IMR-90 (cell line): ENCODE measurements around the gene CMPK2. TPM values are rescaled to one million over a fixed set of nuclear protein-coding genes. Genes with fewer than 3 reads are reported as not detected.

Experiments
- ATAC-seq: fragments of 200-7000 bp; cut with Tn5 transposase; 2 replicates; pipeline ENCODE4 v1.9.1; 2020; ENCODE audit warnings: low read depth, mild to moderate bottlenecking, moderate library complexity
- BruUV-seq: library from RNA; stranded (reverse); fragments of 400-500 nt; replicated peaks from 2 replicates; lab custom pipeline; 2021; lab: Mats Ljungman, UMichigan
- CTCF ChIA-PET: fragments of 300-600 bp; formaldehyde crosslinking; extraction: SDS; loops from one replicate; lab custom pipeline; 2021; ENCODE audit warnings: antibody characterized with exemption; lab: Yijun Ruan, JAX
- POLR2A ChIA-PET: fragments of 300-600 bp; sonication (Branson Sonifier 250); formaldehyde crosslinking; loops from one replicate; lab custom pipeline; 2022; ENCODE audit warnings: antibody characterized with exemption; ENCODE audit not compliant: unreplicated experiment; lab: Charles Lee
- DNase-seq: peaks from one replicate; pipeline ENCODE4 v3.0.0; 2013
- H2AFZ ChIP-seq: replicated peaks from 2 replicates; pipeline ENCODE3; 2013; ENCODE audit warnings: low read length, mild to moderate bottlenecking; ENCODE audit not compliant: poor library complexity
- H2AK5ac ChIP-seq: 2 replicates; pipeline ENCODE4 v1.6.1; 2013; ENCODE audit warnings: low read depth, low read length, inconsistent platforms
- H2AK9ac ChIP-seq: replicated peaks from 2 replicates; pipeline ENCODE3; 2013; ENCODE audit warnings: mild to moderate bottlenecking, low read depth, low read length, moderate library complexity; ENCODE audit not compliant: poor library complexity
- H2BK120ac ChIP-seq: 2 replicates; pipeline ENCODE4 v1.6.1; 2013; ENCODE audit warnings: low read depth, low read length, inconsistent platforms
- H2BK15ac ChIP-seq: 3 replicates; pipeline ENCODE4 v1.6.1; 2013; ENCODE audit warnings: low read depth, low read length, inconsistent platforms
- H2BK20ac ChIP-seq: 2 replicates; pipeline ENCODE4 v1.6.1; 2013; ENCODE audit warnings: low read depth, mild to moderate bottlenecking, inconsistent platforms, low read length, moderate library complexity
- H2BK5ac ChIP-seq: 2 replicates; pipeline ENCODE4 v1.6.1; 2013; ENCODE audit warnings: mild to moderate bottlenecking, low read depth, low read length, inconsistent platforms; ENCODE audit not compliant: poor library complexity, severe bottlenecking
- H3K14ac ChIP-seq: replicated peaks from 2 replicates; pipeline ENCODE4 v1.6.1; 2013; ENCODE audit warnings: low read depth, low read length, inconsistent platforms
- H3K18ac ChIP-seq: 2 replicates; pipeline ENCODE4 v1.6.1; 2013; ENCODE audit warnings: low read depth, low read length, control low read depth
- H3K23ac ChIP-seq: 2 replicates; pipeline ENCODE4 v1.6.1; 2013; ENCODE audit warnings: low read depth, low read length, inconsistent platforms
- H3K27ac ChIP-seq: 2 replicates; pipeline ENCODE4 v1.5.1; 2013; ENCODE audit warnings: mild to moderate bottlenecking, control low read depth, low read length; ENCODE audit not compliant: insufficient read depth
- H3K27me3 ChIP-seq: 2 replicates; pipeline ENCODE4 v1.6.1; 2013; ENCODE audit warnings: low read length; ENCODE audit not compliant: control insufficient read depth, insufficient read depth
- H3K36me3 ChIP-seq: 2 replicates; pipeline ENCODE4 v1.6.1; 2013; ENCODE audit warnings: low read length, mixed read lengths; ENCODE audit not compliant: control insufficient read depth, insufficient read depth
- H3K4ac ChIP-seq: 2 replicates; pipeline ENCODE4 v1.6.1; 2013; ENCODE audit warnings: low read depth, low read length, inconsistent platforms
- H3K4me1 ChIP-seq: 2 replicates; pipeline ENCODE4 v1.6.1; 2013; ENCODE audit warnings: low read length, mixed read lengths; ENCODE audit not compliant: control insufficient read depth, insufficient read depth
- H3K4me2 ChIP-seq: 2 replicates; pipeline ENCODE4 v1.6.1; 2013; ENCODE audit warnings: low read depth, mild to moderate bottlenecking, control low read depth, low read length, moderate library complexity
- H3K4me3 ChIP-seq: 2 replicates; pipeline ENCODE4 v1.5.1; 2013; ENCODE audit warnings: low read depth, mild to moderate bottlenecking, control low read depth, low read length, moderate library complexity; ENCODE audit not compliant: insufficient read depth
- H3K56ac ChIP-seq: 2 replicates; pipeline ENCODE4 v1.6.1; 2013; ENCODE audit warnings: low read length, inconsistent platforms; ENCODE audit not compliant: insufficient read depth; ENCODE audit errors: extremely low read depth
- H3K79me1 ChIP-seq, 2 experiments: 2 replicates each; pipeline ENCODE4 v1.6.1; 2013; ENCODE audit warnings: low read length in 2 of 2, inconsistent platforms in 1 of 2, low read depth in 1 of 2
- H3K9ac ChIP-seq: 2 replicates; pipeline ENCODE4 v1.6.1; 2013; ENCODE audit warnings: low read depth, low read length, control low read depth
- H3K9me1 ChIP-seq: 2 replicates; pipeline ENCODE4 v1.6.1; 2013; ENCODE audit warnings: low read length, inconsistent platforms; ENCODE audit not compliant: insufficient read depth
- H3K9me3 ChIP-seq: 2 replicates; pipeline ENCODE4 v1.6.1; 2013; ENCODE audit warnings: low read length; ENCODE audit not compliant: control insufficient read depth, insufficient read depth
- H4K20me1 ChIP-seq: 2 replicates; pipeline ENCODE4 v1.6.1; 2013; ENCODE audit warnings: low read length, inconsistent platforms; ENCODE audit not compliant: insufficient read depth
- H4K5ac ChIP-seq: 2 replicates; pipeline ENCODE4 v1.6.1; 2013; ENCODE audit warnings: mild to moderate bottlenecking, low read depth, low read length, control low read depth
- H4K8ac ChIP-seq, 2 experiments: 2 replicates each; pipeline ENCODE4 v1.6.1; 2013; ENCODE audit warnings: low read depth in 2 of 2, low read length in 2 of 2, control low read depth in 1 of 2, inconsistent platforms in 1 of 2
- H4K91ac ChIP-seq: 2 replicates; pipeline ENCODE4 v1.6.1; 2013; ENCODE audit warnings: low read depth, low read length, inconsistent platforms; ENCODE audit not compliant: insufficient read depth
- BHLHE40 ChIP-seq: fragments of 150-350 bp; IDR thresholded peaks from 2 replicates; pipeline ENCODE4 v1.6.1; 2016; ENCODE audit warnings: mild to moderate bottlenecking, low read depth, low read length
- CEBPB ChIP-seq: IDR thresholded peaks from 2 replicates; pipeline ENCODE4 v1.6.1; 2012; ENCODE audit warnings: low read depth, low read length, improper control_type of control experiment
- MAFK ChIP-seq: IDR thresholded peaks from 2 replicates; pipeline ENCODE4 v1.6.1; 2012; ENCODE audit warnings: low read depth, low read length, improper control_type of control experiment
- MXI1 ChIP-seq: IDR thresholded peaks from 2 replicates; pipeline ENCODE4 v1.6.1; 2012; ENCODE audit warnings: low read depth, mild to moderate bottlenecking, low read length, moderate library complexity, borderline replicate concordance
- NFE2L2 ChIP-seq: fragments of 150-350 bp; IDR thresholded peaks from 2 replicates; pipeline ENCODE4 v1.6.1; 2016; ENCODE audit warnings: low read depth, mild to moderate bottlenecking, low read length
- WGBS, 2 experiments: methylation state at CpG; one replicate each; pipeline versions ENCODE4 v1.1.5 to v1.1.7; 2013; ENCODE audit warnings: missing lambda C conversion rate in 2 of 2; ENCODE audit not compliant: insufficient read length in 1 of 2; ENCODE audit errors: extremely low coverage in 2 of 2; 5-methylcytosine and 5-hydroxymethylcytosine counted together
- dilution Hi-C: fragments of 300-500 bp; cut with HindIII; formaldehyde crosslinking; loops from one replicate; pipeline ENCODE4 v1.14.3; 2018; ENCODE audit warnings: low sequenced_read_pairs; ENCODE audit not compliant: unreplicated experiment
- in situ Hi-C: fragments of 300-500 bp; cut with MboI; formaldehyde crosslinking; loops from 3 replicates; pipeline ENCODE4 v1.14.3; 2019; ENCODE audit warnings: low sequenced_read_pairs, inconsistent platforms, mixed read lengths
- intact Hi-C: fragments of 100-400 bp; cut with micrococcal nuclease; formaldehyde crosslinking; loops from 2 replicates; pipeline ENCODE4 v1.10.0; 2022
- polyA plus RNA-seq, 3 experiments: library from polyadenylated mRNA; depleted of rRNA; stranded (reverse); fragments of >200 nt; gene quantifications; 2 replicates each; pipeline ENCODE4 v1.2.3, GENCODE V29; 2012; ENCODE audit warnings: low replicate concordance in 1 of 3
- total RNA-seq: library from RNA; depleted of rRNA; stranded (reverse); fragments of >200 nt; gene quantifications from 2 replicates; pipeline ENCODE4 v1.2.3, GENCODE V29; 2012
- TF ChIP-seq, protein P1 (sequence below): conservative IDR thresholded peaks from 2 replicates; pipeline ENCODE4 v1.5.1; 2012; ENCODE audit warnings: mild to moderate bottlenecking, low read depth, low read length, improper control_type of control experiment
- TF ChIP-seq, protein P2 (sequence below): fragments of 150-350 bp; IDR thresholded peaks from 2 replicates; pipeline ENCODE4 v1.6.1; 2016; ENCODE audit warnings: low read depth, mild to moderate bottlenecking, low read length, moderate library complexity, borderline replicate concordance
- TF ChIP-seq, protein P3 (sequence below): fragments of 150-350 bp; IDR thresholded peaks from 2 replicates; pipeline ENCODE4 v1.6.1; 2017; ENCODE audit warnings: mild to moderate bottlenecking, antibody characterized with exemption, low read length, low read depth

CMPK2 gene
- total and polyA plus RNA-seq, 2 of the 4 experiments (the other 2 are of a cell fraction) = 0.03 to 0.18 TPM

DNA sequence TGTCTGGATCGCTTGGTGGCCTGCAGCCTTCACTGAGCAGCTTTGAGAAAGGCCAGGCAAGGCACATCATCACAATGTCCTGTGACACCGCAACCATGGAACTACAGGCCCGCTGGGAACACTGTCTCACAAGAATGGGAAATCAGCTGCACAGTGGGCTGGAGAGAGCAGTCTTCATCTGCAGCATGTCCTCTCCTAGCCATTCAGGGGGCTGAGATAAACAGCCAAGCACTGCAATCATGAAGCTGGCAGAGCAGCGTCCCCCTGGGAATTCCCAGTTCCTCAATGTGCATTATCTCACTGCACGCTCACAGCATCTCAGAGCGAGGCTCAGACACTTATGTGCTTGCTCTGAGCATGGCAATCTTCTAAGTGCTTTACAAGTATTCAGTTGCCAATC, 1.9 kb downstream of the CMPK2 start:
- TF ChIP-seq MAFK (no peak), BHLHE40 (no peak), CEBPB (no peak), NFE2L2 (no peak), MXI1 (no peak)
- TF ChIP-seq, protein P1, sequence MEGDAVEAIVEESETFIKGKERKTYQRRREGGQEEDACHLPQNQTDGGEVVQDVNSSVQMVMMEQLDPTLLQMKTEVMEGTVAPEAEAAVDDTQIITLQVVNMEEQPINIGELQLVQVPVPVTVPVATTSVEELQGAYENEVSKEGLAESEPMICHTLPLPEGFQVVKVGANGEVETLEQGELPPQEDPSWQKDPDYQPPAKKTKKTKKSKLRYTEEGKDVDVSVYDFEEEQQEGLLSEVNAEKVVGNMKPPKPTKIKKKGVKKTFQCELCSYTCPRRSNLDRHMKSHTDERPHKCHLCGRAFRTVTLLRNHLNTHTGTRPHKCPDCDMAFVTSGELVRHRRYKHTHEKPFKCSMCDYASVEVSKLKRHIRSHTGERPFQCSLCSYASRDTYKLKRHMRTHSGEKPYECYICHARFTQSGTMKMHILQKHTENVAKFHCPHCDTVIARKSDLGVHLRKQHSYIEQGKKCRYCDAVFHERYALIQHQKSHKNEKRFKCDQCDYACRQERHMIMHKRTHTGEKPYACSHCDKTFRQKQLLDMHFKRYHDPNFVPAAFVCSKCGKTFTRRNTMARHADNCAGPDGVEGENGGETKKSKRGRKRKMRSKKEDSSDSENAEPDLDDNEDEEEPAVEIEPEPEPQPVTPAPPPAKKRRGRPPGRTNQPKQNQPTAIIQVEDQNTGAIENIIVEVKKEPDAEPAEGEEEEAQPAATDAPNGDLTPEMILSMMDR = no peak
- TF ChIP-seq, protein P2, sequence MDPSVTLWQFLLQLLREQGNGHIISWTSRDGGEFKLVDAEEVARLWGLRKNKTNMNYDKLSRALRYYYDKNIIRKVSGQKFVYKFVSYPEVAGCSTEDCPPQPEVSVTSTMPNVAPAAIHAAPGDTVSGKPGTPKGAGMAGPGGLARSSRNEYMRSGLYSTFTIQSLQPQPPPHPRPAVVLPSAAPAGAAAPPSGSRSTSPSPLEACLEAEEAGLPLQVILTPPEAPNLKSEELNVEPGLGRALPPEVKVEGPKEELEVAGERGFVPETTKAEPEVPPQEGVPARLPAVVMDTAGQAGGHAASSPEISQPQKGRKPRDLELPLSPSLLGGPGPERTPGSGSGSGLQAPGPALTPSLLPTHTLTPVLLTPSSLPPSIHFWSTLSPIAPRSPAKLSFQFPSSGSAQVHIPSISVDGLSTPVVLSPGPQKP = no peak
- TF ChIP-seq, protein P3, sequence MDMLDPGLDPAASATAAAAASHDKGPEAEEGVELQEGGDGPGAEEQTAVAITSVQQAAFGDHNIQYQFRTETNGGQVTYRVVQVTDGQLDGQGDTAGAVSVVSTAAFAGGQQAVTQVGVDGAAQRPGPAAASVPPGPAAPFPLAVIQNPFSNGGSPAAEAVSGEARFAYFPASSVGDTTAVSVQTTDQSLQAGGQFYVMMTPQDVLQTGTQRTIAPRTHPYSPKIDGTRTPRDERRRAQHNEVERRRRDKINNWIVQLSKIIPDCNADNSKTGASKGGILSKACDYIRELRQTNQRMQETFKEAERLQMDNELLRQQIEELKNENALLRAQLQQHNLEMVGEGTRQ = no peak
- Histone ChIP-seq H2AFZ (no peak overlapping the region), H4K5ac (no peak overlapping the region), H3K79me1 (no peaks in the 10 kb centered on the region), H3K56ac (no peak overlapping the region), H3K4me3 (no peak overlapping the region), H2AK9ac (no peak overlapping the region), H3K9ac (no peak overlapping the region), H3K27ac (no peak overlapping the region), H3K36me3 (no peaks in the 10 kb centered on the region), H3K14ac (no peak overlapping the region), H3K9me3 (no peaks in the 10 kb centered on the region), H3K18ac (no peak overlapping the region), H3K9me1 (no peaks in the 10 kb centered on the region), H3K27me3 (peaks cover 11% of the 10 kb centered on the region), H2BK20ac (no peak overlapping the region), H3K4me2 (no peak overlapping the region), H2BK5ac (no peak overlapping the region), H2BK15ac (no peak overlapping the region), H3K4ac (no peak overlapping the region), H3K23ac (no peak overlapping the region), H4K20me1 (no peaks in the 10 kb centered on the region), H4K91ac (no peak overlapping the region), H4K8ac (no peak overlapping the region), H2BK120ac (no peak overlapping the region), H2AK5ac (no peak overlapping the region), H3K4me1 (peaks cover 2% of the 10 kb centered on the region; the same call in 1 of the 2 replicates)
- ChIA-PET POLR2A (no interaction called here), CTCF (no interaction called here)
- ATAC-seq (no peak), DNase-seq (no peak)
- dilution Hi-C loops = no loop called here
- 40% methylated on average over 1 of the region's 6 CpGs; no CpG with 5 or more reads in 1 of the 2 experiments for WGBS, 2 experiments
- intact Hi-C loops = no loop called here
- BruUV-seq = no TSS peak
- in situ Hi-C loops = no loop called here
